NOMO-1 (cell line): ENCODE data around the gene GSTO2.
"Not testable (repeated sequence)": the region's sequence is repeated elsewhere in the genome, so short reads cannot be mapped to it uniquely, and the experiment has no call there.

ENCODE experiments used
- DNase-seq, 2 experiments: peaks; one replicate each; lab custom pipeline; 2025; ENCODE audit not compliant: unreplicated experiment in 2 of 2; lab: John Stamatoyannopoulos, UW

The GSTO2 gene

DNA sequence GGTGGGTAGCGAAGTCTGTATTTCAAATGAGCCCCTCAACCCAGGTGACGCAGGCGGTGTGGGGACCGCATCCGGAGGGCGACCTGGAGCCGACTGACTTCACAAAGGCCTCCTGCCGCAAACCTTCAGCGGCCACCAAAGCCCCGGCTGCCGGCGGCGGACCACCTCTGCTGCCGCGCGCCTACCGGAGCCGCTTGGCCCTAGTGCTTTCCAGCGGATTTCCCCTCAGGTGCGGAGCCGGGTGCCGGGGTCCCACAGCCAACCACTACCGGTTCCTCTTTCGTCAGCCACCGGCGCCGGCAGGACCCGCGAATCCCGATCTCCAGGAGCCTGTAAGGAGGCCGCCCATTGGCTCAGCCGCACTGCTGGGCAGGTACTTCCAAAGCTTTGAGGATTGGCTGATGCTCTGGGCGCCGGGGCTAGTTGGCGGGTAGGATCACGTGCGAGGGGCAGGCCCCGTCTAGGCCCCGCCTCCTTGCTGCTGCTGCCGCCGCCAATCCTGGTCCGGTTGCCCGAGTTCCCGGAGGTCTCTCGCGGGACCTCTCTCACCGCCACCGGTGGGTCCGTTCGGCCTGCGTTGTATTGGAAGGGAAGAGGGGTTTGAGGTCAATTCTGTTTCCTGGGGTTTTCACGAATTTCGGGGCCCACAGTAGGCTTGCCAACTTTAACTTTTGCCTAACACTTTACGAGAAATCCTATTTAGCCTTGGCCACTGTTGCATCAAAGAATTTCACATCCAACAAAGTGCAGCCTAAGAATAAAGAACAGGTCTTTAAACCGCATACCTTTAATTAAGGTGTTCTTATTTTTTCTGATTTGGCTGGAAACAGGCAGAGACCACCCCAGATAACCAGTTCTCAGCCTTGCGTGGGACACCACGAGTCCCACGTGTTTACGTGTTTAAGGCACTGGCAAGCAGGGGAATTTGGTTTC, at the start of gene GSTO2:
Gene GSTO2, plus strand, starts transcription at position 472 of the 933 bp plus-strand sequence. CDS start 5,732 bp downstream, outside the sequence.
- DNase-seq, result peak; percentile 99 to 100

DNA sequence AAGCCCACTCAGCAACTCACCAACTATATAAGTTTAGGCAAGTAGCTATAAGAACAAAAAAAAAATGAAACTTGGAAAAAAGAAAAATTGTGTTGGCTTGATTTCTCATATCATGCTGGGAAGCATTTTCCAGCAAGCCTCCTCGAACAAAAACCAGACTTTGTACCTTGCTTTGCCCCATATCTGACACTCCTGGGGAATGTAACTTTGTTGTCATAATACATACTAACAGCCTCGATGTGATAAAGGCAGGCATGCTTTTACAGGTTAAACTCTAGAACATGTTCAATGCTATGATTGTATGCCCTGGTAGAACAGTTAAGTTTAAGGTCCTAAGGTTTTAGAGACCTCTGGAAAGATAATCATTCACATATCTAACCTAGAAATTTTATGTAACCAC, 48.5 kb upstream of the GSTO2 start:
- no peak for DNase-seq

GRCh38 chr10:104223304-104223703, 45.7 kb upstream of the GSTO2 start:
- no peak for DNase-seq

DNA sequence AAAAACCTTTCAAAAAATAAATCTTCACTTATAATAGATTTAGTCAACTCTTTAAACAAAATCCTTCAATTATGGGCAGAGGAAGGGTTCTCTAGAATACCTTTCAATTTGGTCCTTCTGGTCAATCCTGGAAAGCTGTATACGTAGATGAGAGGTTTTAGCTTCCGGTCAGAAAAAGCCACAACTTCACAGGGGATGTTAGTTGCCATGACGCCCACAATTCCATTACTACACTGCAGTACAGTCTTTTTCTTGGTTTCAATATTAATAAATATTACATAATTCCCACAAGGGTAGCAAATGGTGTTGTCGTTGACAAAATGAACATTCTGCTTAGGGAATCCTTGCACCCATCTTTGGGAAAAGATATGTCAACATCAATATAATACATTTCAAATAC, 38.5 kb upstream of the GSTO2 start:
- DNase-seq, result no peak

GRCh38 chr10:104231784-104232612, 37.0 kb upstream of the GSTO2 start, which contains the start of gene CFAP43:
CFAP43 (minus strand) TSS chr10:104232364; CDS start chr10:104232246, 118 bp downstream.
- DNase-seq, result peak; percentile 91 to 97

GRCh38 chr10:104232613-104233102, 36.3 kb upstream of the GSTO2 start:
- no peak for DNase-seq

- no peak for DNase-seq
Observed at GRCh38 chr10:104233817-104234216, 35.2 kb upstream of the GSTO2 start.

DNA sequence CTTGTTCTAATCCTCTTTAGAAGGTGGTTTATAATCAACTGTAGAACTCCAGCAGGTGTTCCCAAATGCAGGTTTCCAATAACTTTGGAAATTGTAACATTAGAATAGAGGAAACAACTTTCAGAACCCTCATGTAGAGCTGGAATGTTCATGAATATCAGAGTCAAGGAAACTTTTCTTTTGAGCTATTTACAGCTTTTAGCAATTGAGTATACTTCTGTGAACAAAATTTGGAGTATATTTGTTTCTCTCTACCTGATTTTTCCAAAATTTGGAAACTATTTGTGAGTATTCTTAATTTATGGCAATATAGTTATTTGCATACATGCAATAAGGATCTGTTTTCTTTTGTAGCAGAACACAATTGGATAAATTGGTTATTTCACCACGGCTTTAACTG, 34.0 kb upstream of the GSTO2 start:
- no peak for DNase-seq

DNA sequence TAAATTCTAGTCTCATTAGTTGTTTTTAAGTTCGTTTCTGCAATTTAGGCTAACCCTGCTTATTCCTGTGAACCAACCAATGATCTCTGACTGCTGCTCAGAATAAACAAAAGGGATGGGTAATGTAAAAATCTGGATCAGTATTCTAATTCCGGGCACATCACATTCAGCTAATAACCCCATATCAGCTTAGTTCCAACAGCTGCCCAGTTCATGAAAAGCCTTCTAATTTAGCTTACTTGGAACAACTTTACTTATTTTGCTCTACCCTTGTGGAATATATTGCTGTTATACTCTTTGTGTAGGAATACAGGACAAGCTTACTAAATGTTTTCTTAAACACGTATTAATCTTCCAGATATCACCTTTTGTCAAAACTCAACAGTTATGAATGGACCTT, 33.2 kb upstream of the GSTO2 start:
- no peak for DNase-seq

DNA sequence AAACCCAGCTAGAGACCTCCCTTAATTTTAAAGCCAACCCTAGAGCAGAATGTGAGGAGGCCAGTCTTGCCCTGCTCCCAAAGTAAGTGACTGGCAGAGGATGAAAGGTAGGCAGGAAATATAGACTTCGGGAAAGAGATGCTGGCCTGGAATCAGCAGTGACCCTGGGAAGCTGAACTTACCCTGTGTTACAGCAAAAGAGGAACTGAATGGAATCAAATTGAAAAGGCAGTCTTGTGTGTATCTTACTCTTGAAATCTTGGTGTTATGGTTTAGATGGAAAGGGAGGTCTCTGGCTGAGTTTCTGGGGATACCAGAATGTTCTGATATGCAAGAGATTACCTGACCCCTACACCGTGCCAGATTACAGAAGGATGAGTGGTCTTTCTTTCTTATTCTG, 28.9 kb upstream of the GSTO2 start:
- DNase-seq, result no peak

DNA sequence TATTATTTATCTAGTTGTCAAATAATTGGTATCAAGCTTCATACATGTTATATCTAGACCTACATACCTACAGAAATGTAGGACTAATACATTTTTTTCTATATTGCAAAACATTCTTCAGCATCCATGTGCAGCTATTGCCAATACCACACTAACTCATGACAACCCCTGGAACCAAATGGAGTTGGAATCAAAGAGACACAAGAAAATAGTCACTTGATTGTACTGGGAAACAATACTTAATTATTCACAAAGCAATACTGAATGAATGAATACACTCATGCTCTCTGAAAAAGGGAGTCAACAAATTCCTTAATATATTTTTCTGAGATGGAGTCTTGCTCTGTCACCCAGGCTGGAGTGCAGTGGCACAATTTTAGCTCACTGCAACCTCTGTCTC, 26.4 kb upstream of the GSTO2 start:
- no peak for DNase-seq

- not testable (repeated sequence) for DNase-seq
Observed at GRCh38 chr10:104243009-104243408, 26.0 kb upstream of the GSTO2 start.

- DNase-seq, result no peak
Observed at GRCh38 chr10:104243512-104243911, 25.5 kb upstream of the GSTO2 start.

- no peak for DNase-seq
Observed at GRCh38 chr10:104245066-104245632, 23.8 kb upstream of the GSTO2 start.

DNA sequence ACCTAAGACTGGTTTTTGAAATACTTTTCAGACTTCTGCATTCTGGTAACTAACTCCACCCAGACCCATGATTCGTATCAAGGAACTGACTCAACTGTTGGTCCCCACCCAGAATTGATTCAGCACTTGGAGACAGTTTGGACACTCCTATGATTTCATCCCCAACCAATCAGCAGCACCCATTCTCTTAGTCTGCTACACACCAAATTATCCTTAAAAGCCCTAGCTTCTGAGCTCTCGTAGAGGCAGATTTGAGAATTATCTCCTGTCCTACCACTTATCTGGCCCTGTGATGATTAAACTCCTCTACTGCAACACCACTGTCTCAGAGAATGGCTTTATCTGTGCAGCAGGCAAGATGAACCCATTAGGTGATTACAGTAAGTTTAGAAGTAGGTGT, 22.0 kb upstream of the GSTO2 start:
- DNase-seq, result peak; percentile 14 to 48

GRCh38 chr10:104247513-104248146, 21.4 kb upstream of the GSTO2 start:
- DNase-seq, result no peak

DNA sequence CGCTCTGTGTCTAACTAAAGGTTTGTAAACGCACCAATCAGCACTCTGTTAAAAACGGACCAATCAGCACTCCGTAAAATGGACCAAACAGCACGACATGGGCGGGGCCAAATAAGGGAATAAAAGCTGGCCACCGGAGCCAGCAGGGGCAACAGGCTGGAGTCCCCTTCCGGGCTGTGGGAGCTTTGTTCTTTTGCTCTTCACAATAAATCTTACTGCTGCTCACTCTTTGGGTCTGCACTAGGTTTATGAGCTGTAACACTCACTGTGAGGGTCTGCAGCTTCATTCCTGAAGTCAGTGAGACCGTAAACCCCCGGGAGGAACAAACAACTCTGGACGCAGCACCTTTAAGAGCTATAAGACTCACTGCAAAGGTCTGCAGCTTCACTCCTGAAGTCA, 20.1 kb upstream of the GSTO2 start:
- DNase-seq, result not testable (repeated sequence)

DNA sequence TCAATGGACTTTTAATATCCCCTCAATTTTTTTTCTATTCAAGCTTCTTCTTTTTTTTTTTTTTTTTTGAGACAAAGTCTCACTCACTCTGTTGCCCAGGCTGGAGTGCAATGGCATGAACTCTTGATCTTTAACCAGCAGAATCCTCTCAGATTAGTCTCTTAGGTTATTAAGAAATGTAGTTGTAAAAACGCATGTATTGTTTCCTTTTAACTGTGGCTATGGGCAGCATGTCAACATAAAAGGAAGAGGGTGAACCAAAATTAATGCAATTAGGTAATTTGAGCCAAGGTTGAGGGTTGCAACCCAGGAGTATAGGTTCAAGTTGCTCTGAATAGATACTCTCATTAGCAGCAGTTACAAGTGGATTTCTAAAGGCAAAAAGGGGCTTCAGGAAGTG, 18.6 kb upstream of the GSTO2 start:
- DNase-seq, result peak; percentile 20 to 23

DNA sequence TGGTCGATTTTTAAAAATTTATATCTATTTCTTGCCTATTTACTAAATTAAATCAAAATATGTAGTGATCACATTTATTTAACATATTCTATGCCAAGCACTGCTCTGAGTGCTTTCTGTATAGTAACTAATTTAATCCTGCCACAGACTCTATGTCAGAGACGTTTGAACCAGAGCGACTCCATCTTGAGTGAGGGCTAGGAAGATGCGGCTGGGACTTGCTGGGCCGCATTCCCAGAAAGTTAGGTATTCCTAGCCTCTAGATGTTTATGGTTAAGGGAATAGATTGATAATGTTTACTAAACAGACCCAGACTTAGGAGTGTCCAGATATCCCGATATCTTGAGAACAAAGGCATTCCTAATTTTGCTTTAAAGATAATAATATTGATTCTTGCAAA, 17.5 kb upstream of the GSTO2 start:
- no peak for DNase-seq

GRCh38 chr10:104252368-104252767, 16.6 kb upstream of the GSTO2 start:
- DNase-seq, result no peak

DNA sequence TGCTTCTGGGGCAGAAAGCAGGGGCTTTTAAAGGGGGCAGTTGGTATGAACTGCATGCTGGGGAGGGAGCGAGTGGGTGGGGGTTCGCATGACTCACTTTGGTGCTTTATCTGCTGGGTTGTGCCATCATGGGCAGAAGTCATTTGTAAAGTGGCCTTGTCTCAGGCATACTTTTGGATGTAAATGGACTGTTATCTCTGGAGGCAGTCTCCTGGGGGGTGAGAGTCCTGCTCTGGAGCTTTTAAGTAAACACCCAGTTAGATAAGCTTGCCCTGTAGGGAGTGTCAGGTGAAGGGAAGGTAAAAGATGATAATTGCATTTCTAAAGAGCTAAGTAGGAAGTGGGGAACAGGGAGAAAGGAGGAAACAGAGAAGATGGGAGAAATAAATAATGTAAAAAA, 15.9 kb upstream of the GSTO2 start:
- DNase-seq, result no peak
